ENCODE measurements around the gene CLRN2.

- TF ChIP-seq, protein P1, sequence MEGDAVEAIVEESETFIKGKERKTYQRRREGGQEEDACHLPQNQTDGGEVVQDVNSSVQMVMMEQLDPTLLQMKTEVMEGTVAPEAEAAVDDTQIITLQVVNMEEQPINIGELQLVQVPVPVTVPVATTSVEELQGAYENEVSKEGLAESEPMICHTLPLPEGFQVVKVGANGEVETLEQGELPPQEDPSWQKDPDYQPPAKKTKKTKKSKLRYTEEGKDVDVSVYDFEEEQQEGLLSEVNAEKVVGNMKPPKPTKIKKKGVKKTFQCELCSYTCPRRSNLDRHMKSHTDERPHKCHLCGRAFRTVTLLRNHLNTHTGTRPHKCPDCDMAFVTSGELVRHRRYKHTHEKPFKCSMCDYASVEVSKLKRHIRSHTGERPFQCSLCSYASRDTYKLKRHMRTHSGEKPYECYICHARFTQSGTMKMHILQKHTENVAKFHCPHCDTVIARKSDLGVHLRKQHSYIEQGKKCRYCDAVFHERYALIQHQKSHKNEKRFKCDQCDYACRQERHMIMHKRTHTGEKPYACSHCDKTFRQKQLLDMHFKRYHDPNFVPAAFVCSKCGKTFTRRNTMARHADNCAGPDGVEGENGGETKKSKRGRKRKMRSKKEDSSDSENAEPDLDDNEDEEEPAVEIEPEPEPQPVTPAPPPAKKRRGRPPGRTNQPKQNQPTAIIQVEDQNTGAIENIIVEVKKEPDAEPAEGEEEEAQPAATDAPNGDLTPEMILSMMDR (conservative IDR thresholded peaks at IDR 0.05 in 1 of 2, IDR thresholded peaks at IDR 0.05 in 1 of 2; ENCODE audit: low read depth in 1 of 2, low read length in 2 of 2) = no peak
- no peak for TF ChIP-seq EZH2 (IDR thresholded peaks at IDR 0.05; ENCODE audit: low read length, missing control alignments)
These were observed 20.3 kb downstream of the CLRN2 start for GRCh38 chr4:17535242-17535641.
